ENCODE results near the gene IGSF23. TPM values are rescaled to one million over a fixed set of nuclear protein-coding genes. Genes with fewer than 3 reads are reported as not detected.

The IGSF23 gene
- total RNA-seq = not detected

DNA sequence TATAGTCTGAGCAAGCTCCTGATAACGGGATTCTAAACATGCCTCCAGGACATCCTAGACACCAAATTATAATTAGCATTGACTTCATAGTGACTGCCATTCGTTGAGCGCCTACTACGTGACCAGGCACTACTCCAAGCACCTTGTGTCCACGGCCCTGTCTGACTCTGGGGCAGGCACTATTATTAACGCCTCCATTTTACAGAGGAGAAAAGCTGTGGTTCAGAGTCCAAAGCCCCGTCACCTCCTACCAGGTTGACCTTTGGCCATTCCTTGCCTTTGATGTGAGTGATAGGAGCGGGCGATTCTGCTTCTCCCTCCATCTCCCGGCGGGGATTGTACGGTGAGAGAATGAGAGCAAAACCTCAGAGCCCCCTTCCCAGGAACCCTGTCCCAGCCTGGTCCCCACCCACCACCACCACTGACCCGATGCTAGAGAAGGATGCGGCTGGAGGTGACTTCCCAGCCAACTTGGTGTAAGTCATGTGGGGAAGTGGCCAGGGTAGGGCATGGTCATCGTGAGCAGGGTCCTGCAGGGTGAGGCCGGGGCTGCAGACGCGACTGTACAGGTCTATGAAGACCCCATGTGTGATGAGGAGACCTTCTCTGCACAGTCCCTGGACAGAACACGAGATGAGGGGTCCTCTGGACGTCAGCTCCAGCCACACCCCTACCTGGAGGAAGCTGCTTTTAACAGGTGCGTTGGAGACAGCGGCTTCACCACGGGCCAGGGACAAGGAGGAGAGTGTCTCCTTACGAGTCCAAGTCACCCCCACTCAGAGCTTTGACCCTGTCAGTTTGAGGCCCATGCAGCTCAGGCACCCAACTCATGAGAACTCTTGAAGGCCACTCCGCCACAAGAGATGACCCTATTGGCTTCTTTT lies at the start of gene IGSF23:
Gene IGSF23 (plus strand): TSS at position 269 of the 884 bp plus-strand sequence. CDS start 83 bp downstream, at position 352.

DNA sequence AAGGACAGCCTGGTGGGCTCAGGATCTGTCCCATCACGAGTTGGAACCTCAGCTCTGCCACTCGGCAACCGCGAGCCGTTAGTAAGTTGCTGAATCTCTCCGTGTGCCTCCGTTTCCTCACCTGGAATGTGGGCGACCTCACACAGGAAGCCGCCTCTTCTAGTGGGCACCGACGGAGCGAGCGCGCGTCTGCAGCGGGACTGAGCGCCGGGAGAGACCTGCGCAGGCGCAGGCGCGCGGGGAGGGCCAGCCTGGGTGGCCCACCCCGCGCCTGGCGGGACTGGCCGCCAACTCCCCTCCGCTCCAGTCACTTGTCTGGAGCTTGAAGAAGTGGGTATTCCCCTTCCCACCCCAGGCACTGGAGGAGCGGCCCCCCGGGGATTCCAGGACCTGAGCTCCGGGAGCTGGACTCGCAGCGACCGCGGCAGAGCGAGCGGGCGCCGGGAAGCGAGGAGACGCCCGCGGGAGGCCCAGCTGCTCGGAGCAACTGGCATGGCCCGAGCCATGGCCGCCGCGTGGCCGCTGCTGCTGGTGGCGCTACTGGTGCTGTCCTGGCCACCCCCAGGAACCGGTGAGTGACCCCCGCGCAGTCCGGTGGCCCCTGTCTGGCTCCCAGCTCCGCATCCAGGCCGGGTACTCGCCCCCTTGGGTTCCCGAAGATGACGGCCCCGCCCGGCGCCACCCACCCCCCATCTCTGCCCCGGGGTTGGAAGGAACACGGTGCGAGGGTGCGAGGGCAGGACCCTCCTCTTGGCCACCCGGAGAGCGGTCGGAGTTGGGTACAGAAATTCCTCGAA lies 30.4 kb downstream of the IGSF23 start, which contains the start of gene PVR:
Gene PVR (plus strand): TSS at position 306 of the 797 bp plus-strand sequence. CDS start 187 bp downstream, at position 493.

GRCh38 chr19:44671400-44671799 lies 58.0 kb downstream of the IGSF23 start, which contains the start of gene CEACAM19:
CEACAM19 (plus strand) TSS chr19:44671482; CDS start chr19:44671932, 450 bp downstream.

Other genes starting within 250 kb of the IGSF23 start
- gene ZNF285, start 212.0 kb upstream of the IGSF23 start, total RNA-seq = 17.8 TPM
- gene ZNF229, start 165.1 kb upstream of the IGSF23 start, total RNA-seq = 17.2 TPM
- gene ZNF180, start 113.0 kb upstream of the IGSF23 start, total RNA-seq = 17.6 TPM
- not detected for gene CEACAM20, start 83.9 kb upstream of the IGSF23 start, total RNA-seq
- gene PVR, start 30.3 kb downstream of the IGSF23 start, total RNA-seq = 32.1 TPM
- 3.4 TPM for gene CEACAM19, start 57.9 kb downstream of the IGSF23 start, total RNA-seq
- not detected for gene CEACAM16, start 85.6 kb downstream of the IGSF23 start, total RNA-seq
- gene BCL3, start 135.1 kb downstream of the IGSF23 start, total RNA-seq = 2.9 TPM
- 1.1 TPM for gene CBLC, start 164.3 kb downstream of the IGSF23 start, total RNA-seq
- gene BCAM, start 195.5 kb downstream of the IGSF23 start, total RNA-seq = 80.4 TPM
- gene NECTIN2, start 232.7 kb downstream of the IGSF23 start, total RNA-seq = 67.2 TPM

All from camera-type eye (tissue), 1 donor.